Pancreas (tissue), 10 donors: ENCODE data around the gene SPATA2. TPM values are rescaled to one million over a fixed set of nuclear protein-coding genes. Genes with fewer than 3 reads are reported as not detected.

Source experiments
- ATAC-seq, 4 donors: fragments of 200-7000 bp; cut with Tn5 transposase; one replicate each; pipeline versions ENCODE4 v1.8.0 to v1.9.1; 2020; ENCODE audit warnings: mild to moderate bottlenecking in 4 of 4, moderate library complexity in 4 of 4
- DNase-seq, 6 donors: peaks; one replicate each; pipeline ENCODE4 v3.0.0-alpha.2; 2020
- FAIRE-seq: peaks from 2 replicates; lab custom pipeline; 2012; peaks lifted over from hg19 to GRCh38; lab: Jason Lieb, UNC
- H3K27ac ChIP-seq, 4 donors: fragments of 200-600 bp; sonication (generic); 1 replicate in 3 of 4; 2 replicates in 1 of 4; pipeline versions ENCODE4 v1.5.0 to v1.8.0; 2020
- H3K27me3 ChIP-seq, 4 donors: fragments of 200-600 bp; one replicate each; pipeline ENCODE4 v1.8.0; 2021
- H3K36me3 ChIP-seq, 3 donors: fragments of 200-600 bp; sonication (generic) in 1 of 3; one replicate each; pipeline versions ENCODE4 v1.5.0 to v1.8.0; 2020 to 2021
- H3K4me1 ChIP-seq, 3 donors: fragments of 200-600 bp; one replicate each; pipeline ENCODE4 v1.8.0; 2021
- H3K4me3 ChIP-seq, 4 donors: fragments of 200-600 bp; sonication (generic) in 2 of 4; one replicate each; pipeline versions ENCODE4 v1.5.0 to v1.8.0; 2020 to 2021
- H3K9me3 ChIP-seq, 4 donors: fragments of 200-600 bp; one replicate each; pipeline ENCODE4 v1.8.0; 2021
- WGBS, 2 donors: extraction: QIAGEN DNeasy Blood & Tissue Kit; methylation state at CpG; one replicate each; pipeline ENCODE4 v1.1.7; 2013; 5-methylcytosine and 5-hydroxymethylcytosine counted together
- intact Hi-C, 3 donors: fragments of 100-400 bp; cut with DNase I; formaldehyde crosslinking; loops; one replicate each; pipeline versions ENCODE4 v1.11.1 to v1.14.2; 2022
- polyA plus RNA-seq, 2 donors: library from polyadenylated mRNA; stranded (reverse); fragments of 200-250 nt; gene quantifications; one replicate each; pipeline ENCODE4 v1.2.3, GENCODE V29; 2013
- total RNA-seq, 6 donors: library from RNA; stranded (reverse); fragmentation: NEBNext Ultra II Directional in 4 of 6; extraction: Animal tissue kit (Norgen Biotek cat#: 25700) in 4 of 6; gene quantifications; one replicate each; pipeline versions ENCODE4 v1.2.1 to v1.2.4, GENCODE V29; 2021 to 2023
- TF ChIP-seq, protein P1 (sequence below), 4 donors: fragments of 200-600 bp; sonication (generic) in 3 of 4; IDR thresholded peaks; one replicate each; pipeline versions ENCODE4 v1.5.0 to v1.8.0; 2021; ENCODE audit warnings: antibody characterized with exemption in 4 of 4
- donor health status: healthy with polysubstance abuse.
- donor health status: DM: no; HTN: no; CAD: no; lungs with moderate emphysema.
- donor health status: DM: no; HTN: no; CAD: no.
- donor health status: control.
- donor health status: control.
- donor health status: Bipolar disorder and iron deficiency.
- donor health status: DM: yes; HTN: yes; CAD: no.
- donor health status: DM: no; HTN: no; CAD: no.
- donor health status: DM: no; HTN: no; CAD: no.
- donor health status: DM: yes; HTN: yes; CAD: no.

SPATA2 gene
- total and polyA plus RNA-seq, 8 donors, result 3.9 to 7.0 (median 4.6) TPM

DNA sequence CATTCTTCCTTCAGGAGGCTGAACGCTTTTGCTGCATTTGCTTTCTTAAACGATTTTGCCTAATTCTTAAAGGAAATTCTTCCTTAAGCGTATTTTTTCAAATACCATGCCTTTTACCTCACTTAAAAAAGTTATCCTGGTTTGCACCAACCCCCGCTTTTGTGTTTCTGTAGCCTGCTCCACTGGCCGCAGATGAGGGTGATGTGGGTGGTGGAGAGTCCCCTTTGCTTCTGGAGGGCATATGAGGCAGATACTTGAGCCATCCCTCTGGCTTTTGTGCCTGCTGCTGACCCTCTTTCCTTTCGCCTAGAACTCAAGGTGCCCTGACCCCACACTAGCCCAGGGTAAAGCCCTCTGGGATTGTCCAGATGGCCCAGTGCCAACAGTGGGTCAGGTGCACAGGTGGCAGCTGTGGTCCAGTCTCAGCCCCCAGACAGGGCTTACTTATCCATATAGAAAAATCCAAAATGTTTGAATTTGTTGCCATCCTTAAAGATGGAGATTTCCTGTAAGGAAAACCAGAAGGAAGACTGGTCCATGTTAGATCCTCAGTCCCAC lies 43.9 kb downstream of the SPATA2 start:
- no peaks in the 10 kb centered on the region for H3K9me3 ChIP-seq
- TF ChIP-seq, protein P1, sequence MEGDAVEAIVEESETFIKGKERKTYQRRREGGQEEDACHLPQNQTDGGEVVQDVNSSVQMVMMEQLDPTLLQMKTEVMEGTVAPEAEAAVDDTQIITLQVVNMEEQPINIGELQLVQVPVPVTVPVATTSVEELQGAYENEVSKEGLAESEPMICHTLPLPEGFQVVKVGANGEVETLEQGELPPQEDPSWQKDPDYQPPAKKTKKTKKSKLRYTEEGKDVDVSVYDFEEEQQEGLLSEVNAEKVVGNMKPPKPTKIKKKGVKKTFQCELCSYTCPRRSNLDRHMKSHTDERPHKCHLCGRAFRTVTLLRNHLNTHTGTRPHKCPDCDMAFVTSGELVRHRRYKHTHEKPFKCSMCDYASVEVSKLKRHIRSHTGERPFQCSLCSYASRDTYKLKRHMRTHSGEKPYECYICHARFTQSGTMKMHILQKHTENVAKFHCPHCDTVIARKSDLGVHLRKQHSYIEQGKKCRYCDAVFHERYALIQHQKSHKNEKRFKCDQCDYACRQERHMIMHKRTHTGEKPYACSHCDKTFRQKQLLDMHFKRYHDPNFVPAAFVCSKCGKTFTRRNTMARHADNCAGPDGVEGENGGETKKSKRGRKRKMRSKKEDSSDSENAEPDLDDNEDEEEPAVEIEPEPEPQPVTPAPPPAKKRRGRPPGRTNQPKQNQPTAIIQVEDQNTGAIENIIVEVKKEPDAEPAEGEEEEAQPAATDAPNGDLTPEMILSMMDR (IDR thresholded peaks at IDR 0.05), result no peak
- H3K36me3 ChIP-seq, result no peaks in the 10 kb centered on the region
- 89 to 94% methylated on average over 6 of the region's 6 CpGs for WGBS, 2 donors
- H3K4me1 ChIP-seq, result peaks cover 13 to 16% (median 14%) of the 10 kb centered on the region in 3 donors
- ATAC-seq, result no peak
- intact Hi-C loops, result no loop called here
- no peak for FAIRE-seq
- DNase-seq, result no peak
- no peak overlapping the region for H3K27ac ChIP-seq
- no peak overlapping the region for H3K4me3 ChIP-seq
- H3K27me3 ChIP-seq, result no peaks in the 10 kb centered on the region

DNA sequence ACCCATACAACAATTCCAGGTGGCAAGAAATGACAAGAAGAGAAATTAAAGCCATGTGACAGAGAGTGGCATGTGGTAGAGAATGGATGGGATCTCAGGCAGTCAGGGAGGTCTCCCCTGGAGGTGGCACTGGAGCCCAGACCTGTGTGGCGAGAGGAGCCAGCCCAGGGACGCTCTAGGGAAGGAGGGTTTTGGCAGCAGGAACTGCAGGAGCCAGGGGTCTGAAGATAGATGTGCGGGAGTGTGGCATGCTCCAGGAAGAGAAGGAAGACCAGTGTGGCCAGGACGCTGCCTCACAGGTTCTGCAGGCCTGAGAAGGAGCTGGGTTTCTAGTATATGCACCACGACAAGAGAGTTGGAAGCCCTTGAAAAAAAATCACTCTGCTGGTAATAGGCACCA lies 45.1 kb downstream of the SPATA2 start:
- TF ChIP-seq, protein P1 (IDR thresholded peaks at IDR 0.05), result no peak
- intact Hi-C loops, result no loop called here
- Histone ChIP-seq H3K9me3 (no peaks in the 10 kb centered on the region), H3K4me3 (no peak overlapping the region), H3K36me3 (peaks cover 0 to 3% (median 2%) of the 10 kb centered on the region in 3 donors), H3K27ac (no peak overlapping the region), H3K27me3 (no peaks in the 10 kb centered on the region), H3K4me1 (peaks cover 3 to 5% (median 4%) of the 10 kb centered on the region in 3 donors)
- 97% methylated on average over 5 of the region's 5 CpGs for WGBS, 2 donors
- DNase-seq (no peak), ATAC-seq (no peak), FAIRE-seq (no peak)

DNA sequence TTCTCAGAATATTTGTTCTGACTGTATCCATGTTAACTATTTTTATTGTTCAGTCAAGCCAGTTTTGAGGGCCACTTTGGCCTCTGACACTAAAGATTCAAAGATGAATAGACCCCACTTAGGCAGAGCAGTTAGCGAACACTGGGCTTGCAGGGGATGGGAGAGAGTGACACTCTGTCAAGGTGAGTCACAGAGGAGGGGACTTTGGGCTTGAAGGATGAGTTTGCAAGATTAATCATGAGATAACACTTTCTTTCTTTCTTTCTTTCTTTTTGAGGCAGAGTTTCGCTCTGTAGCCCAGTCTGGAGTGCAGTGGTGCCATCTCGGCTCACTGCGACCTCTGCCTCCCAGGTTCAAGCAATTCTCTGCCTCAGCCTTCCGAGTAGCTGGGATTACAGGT lies 46.4 kb downstream of the SPATA2 start:
- 88 to 98% methylated on average over 5 of the region's 5 CpGs for WGBS, 2 donors
- DNase-seq (no peak), FAIRE-seq (no peak), ATAC-seq (no peak)
- Histone ChIP-seq H3K27me3 (no peaks in the 10 kb centered on the region), H3K36me3 (peaks cover 0 to 3% (median 3%) of the 10 kb centered on the region in 3 donors), H3K4me3 (no peak overlapping the region), H3K9me3 (no peaks in the 10 kb centered on the region), H3K4me1 (no peaks in the 10 kb centered on the region), H3K27ac (no peak overlapping the region)
- TF ChIP-seq, protein P1 (IDR thresholded peaks at IDR 0.05), result no peak
- intact Hi-C loops, result no loop called here

DNA sequence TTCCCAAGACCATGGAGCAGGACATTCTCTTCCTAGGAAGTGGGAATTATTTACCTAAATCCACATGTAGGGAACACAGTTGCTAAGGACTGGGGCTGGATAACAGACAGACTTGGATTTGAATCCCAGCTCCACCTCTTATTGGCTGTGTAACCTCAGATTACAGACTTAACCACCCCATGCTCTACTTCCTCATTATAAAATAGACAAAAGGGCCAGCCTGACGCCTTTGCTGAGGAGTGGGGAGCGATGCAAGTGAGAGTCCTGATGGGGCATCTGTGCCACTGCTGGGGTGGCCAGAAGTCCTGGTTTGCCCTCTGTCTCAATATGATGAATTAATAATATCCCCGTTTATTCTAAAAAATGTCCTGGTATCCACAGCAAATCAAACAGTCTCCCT lies 46.8 kb downstream of the SPATA2 start:
- no peaks in the 10 kb centered on the region for H3K4me1 ChIP-seq
- H3K27ac ChIP-seq, result no peak overlapping the region
- intact Hi-C loops, result no loop called here
- DNase-seq (no peak), FAIRE-seq (no peak), ATAC-seq (no peak)
- no peaks in the 10 kb centered on the region for H3K9me3 ChIP-seq
- 87 to 93% methylated on average over 3 of the region's 3 CpGs for WGBS, 2 donors
- H3K27me3 ChIP-seq, result no peaks in the 10 kb centered on the region
- TF ChIP-seq, protein P1 (IDR thresholded peaks at IDR 0.05), result no peak
- H3K36me3 ChIP-seq, result peaks cover 0 to 3% (median 3%) of the 10 kb centered on the region in 3 donors
- H3K4me3 ChIP-seq, result no peak overlapping the region

DNA sequence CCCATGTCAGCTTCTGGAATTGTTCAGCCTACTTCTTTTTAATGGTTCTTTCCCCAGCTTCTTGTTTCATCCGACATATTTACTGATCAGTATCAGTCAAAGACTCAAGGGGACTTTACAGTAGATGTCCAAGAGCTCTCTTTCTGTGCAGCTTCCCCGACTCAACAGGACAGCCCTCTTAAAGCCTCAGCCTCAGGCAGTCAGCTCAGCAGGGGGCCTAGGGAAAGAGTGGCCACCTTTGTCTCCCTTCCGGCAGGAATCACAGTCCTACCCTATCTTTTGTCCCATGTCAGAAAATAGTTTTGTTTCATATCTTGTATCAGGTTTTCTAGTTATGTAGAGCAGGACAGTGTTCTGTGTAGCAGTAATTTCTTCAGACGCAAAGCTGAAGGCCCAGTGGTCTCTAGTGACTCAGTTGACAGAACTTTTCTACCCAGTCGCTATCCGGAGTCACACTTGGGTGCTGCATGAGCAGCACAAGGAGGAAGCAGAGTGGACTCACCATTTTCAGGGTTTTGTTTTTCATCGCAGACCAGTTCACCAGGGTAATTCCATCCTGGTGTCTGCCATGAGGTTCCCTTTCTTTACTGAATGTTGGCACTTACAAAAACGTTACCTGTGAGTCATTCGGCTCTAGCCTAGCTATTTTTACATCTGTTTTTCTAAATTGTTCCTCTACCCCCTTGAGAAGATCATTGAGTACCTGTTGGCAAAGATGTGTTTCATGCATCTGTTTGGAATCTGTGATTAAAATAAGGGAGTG lies 47.7 kb downstream of the SPATA2 start:
- intact Hi-C loops, result no loop called here
- Histone ChIP-seq H3K4me1 (no peaks in the 10 kb centered on the region), H3K36me3 (peaks cover 0 to 3% (median 3%) of the 10 kb centered on the region in 3 donors), H3K27me3 (no peaks in the 10 kb centered on the region), H3K9me3 (no peaks in the 10 kb centered on the region), H3K27ac (no peak overlapping the region), H3K4me3 (no peak overlapping the region)
- TF ChIP-seq, protein P1 (IDR thresholded peaks at IDR 0.05), result no peak
- no peak for FAIRE-seq
- 80 to 89% methylated on average over 9 of the region's 9 CpGs for WGBS, 2 donors
- no peak for ATAC-seq
- DNase-seq, result no peak
